Liver (tissue), 9 donors: ENCODE data around the gene PRKN. TPM values are rescaled to one million over a fixed set of nuclear protein-coding genes. Genes with fewer than 3 reads are reported as not detected.

Source experiments
- DNase-seq: peaks from one replicate; pipeline ENCODE4 v3.0.0-alpha.2; 2017; ENCODE audit warnings: low spot score
- H3K27ac ChIP-seq, 2 donors: one replicate each; pipeline ENCODE4 v1.7.0; 2013; ENCODE audit warnings: inconsistent platforms in 2 of 2, low read length in 2 of 2, control low read depth in 1 of 2, low read depth in 1 of 2, mild to moderate bottlenecking in 1 of 2
- H3K27me3 ChIP-seq, 4 donors: one replicate each; pipeline versions ENCODE4 v1.6.1 to v1.7.0; 2013; ENCODE audit warnings: low read length in 3 of 4, inconsistent platforms in 1 of 4, mild to moderate bottlenecking in 1 of 4, moderate library complexity in 1 of 4; ENCODE audit not compliant: control insufficient read depth in 4 of 4, insufficient read depth in 4 of 4
- H3K36me3 ChIP-seq, 4 donors: one replicate each; pipeline versions ENCODE4 v1.6.1 to v1.7.0; 2013; ENCODE audit warnings: low read length in 3 of 4, mild to moderate bottlenecking in 3 of 4, low read depth in 1 of 4, moderate library complexity in 1 of 4; ENCODE audit not compliant: control insufficient read depth in 4 of 4, insufficient read depth in 3 of 4
- H3K4me1 ChIP-seq, 4 donors: one replicate each; pipeline versions ENCODE4 v1.6.1 to v1.7.0; 2013; ENCODE audit warnings: low read length in 3 of 4, mild to moderate bottlenecking in 3 of 4, moderate library complexity in 1 of 4; ENCODE audit not compliant: control insufficient read depth in 4 of 4, insufficient read depth in 4 of 4
- H3K4me3 ChIP-seq, 3 donors: one replicate each; pipeline versions ENCODE4 v1.6.1 to v1.7.0; 2013; ENCODE audit warnings: low read length in 3 of 3, control low read depth in 1 of 3, low read depth in 1 of 3, mild to moderate bottlenecking in 1 of 3
- H3K9ac ChIP-seq, 2 donors: one replicate each; pipeline ENCODE4 v1.7.0; 2013; ENCODE audit warnings: low read length in 2 of 2, mild to moderate bottlenecking in 2 of 2, moderate library complexity in 2 of 2, control low read depth in 1 of 2, low read depth in 1 of 2
- H3K9me3 ChIP-seq, 4 donors: one replicate each; pipeline versions ENCODE4 v1.6.1 to v1.7.0; 2013; ENCODE audit warnings: low read length in 3 of 4; ENCODE audit not compliant: control insufficient read depth in 4 of 4
- EGR1 ChIP-seq, 2 donors: IDR thresholded peaks; 2 replicates each; pipeline ENCODE4 v1.6.1; 2016 to 2018; ENCODE audit warnings: antibody characterized with exemption in 2 of 2, low read depth in 2 of 2
- FOXA1 ChIP-seq: IDR thresholded peaks from 2 replicates; pipeline ENCODE4 v1.6.1; 2016; ENCODE audit warnings: antibody characterized with exemption
- FOXA2 ChIP-seq: IDR thresholded peaks from 2 replicates; pipeline ENCODE4 v1.6.1; 2016; ENCODE audit warnings: antibody characterized with exemption
- GABPA ChIP-seq, 2 donors: IDR thresholded peaks in 1 of 2; conservative IDR thresholded peaks in 1 of 2; 2 replicates each; pipeline ENCODE4 v1.6.1; 2016; ENCODE audit warnings: antibody characterized with exemption in 2 of 2, mild to moderate bottlenecking in 1 of 2, moderate library complexity in 1 of 2
- HNF4A ChIP-seq, 2 donors: conservative IDR thresholded peaks; 2 replicates each; pipeline ENCODE4 v1.6.1; 2016; ENCODE audit warnings: antibody characterized with exemption in 2 of 2, mild to moderate bottlenecking in 2 of 2
- HNF4G ChIP-seq: IDR thresholded peaks from 2 replicates; pipeline ENCODE4 v1.6.1; 2016; ENCODE audit warnings: antibody characterized with exemption
- JUND ChIP-seq, 2 donors: IDR thresholded peaks; 2 replicates each; pipeline ENCODE4 v1.6.1; 2016; ENCODE audit warnings: antibody characterized with exemption in 2 of 2
- NR2F2 ChIP-seq: IDR thresholded peaks from 2 replicates; pipeline ENCODE4 v1.6.1; 2016; ENCODE audit warnings: antibody characterized with exemption
- RAD21 ChIP-seq, 2 donors: IDR thresholded peaks; 2 replicates each; pipeline ENCODE4 v1.6.1; 2016; ENCODE audit warnings: antibody characterized with exemption in 2 of 2, mild to moderate bottlenecking in 2 of 2
- RXRA ChIP-seq, 2 donors: IDR thresholded peaks; 2 replicates each; pipeline ENCODE4 v1.6.1; 2017 to 2018; ENCODE audit warnings: antibody characterized with exemption in 2 of 2, mild to moderate bottlenecking in 1 of 2
- SP1 ChIP-seq: IDR thresholded peaks from 2 replicates; pipeline ENCODE4 v1.6.1; 2018; ENCODE audit warnings: antibody characterized with exemption, mild to moderate bottlenecking
- YY1 ChIP-seq: IDR thresholded peaks from 2 replicates; pipeline ENCODE4 v1.6.1; 2016; ENCODE audit warnings: antibody characterized with exemption, mild to moderate bottlenecking
- WGBS: extraction: QIAGEN DNeasy Blood & Tissue Kit; methylation state at CpG from one replicate; pipeline ENCODE4 v1.1.7; 2013; 5-methylcytosine and 5-hydroxymethylcytosine counted together
- polyA plus RNA-seq, 2 donors: library from polyadenylated mRNA; stranded (reverse) in 1 of 2; unstranded in 1 of 2; fragments of 200-250 nt in 1 of 2; fragments of >200 nt in 1 of 2; fragmentation: Nextera tagmentation in 1 of 2; extraction: Ambion mirVana in 1 of 2; gene quantifications; one replicate each; pipeline versions ENCODE4 v1.2.1 to v1.2.3, GENCODE V29; 2013 to 2015
- total RNA-seq, 2 donors: library from RNA; depleted of rRNA; stranded (reverse); fragments of >200 nt; gene quantifications; one replicate each; pipeline ENCODE4 v1.2.3, GENCODE V29; 2014
- TF ChIP-seq, protein P1 (sequence below): IDR thresholded peaks from 2 replicates; pipeline ENCODE4 v1.6.1; 2016; ENCODE audit warnings: antibody characterized with exemption, mild to moderate bottlenecking
- TF ChIP-seq, protein P2 (sequence below): IDR thresholded peaks from 2 replicates; pipeline ENCODE4 v1.6.1; 2016; ENCODE audit warnings: antibody characterized with exemption
- TF ChIP-seq, protein P3 (sequence below): IDR thresholded peaks from 2 replicates; pipeline ENCODE4 v1.6.1; 2016; ENCODE audit warnings: antibody characterized with exemption
- TF ChIP-seq, protein P4 (sequence below): fragments of 150-350 bp; IDR thresholded peaks from 2 replicates; pipeline ENCODE4 v1.5.1; 2017; ENCODE audit warnings: improper control_type of control experiment, low read depth, low read length; ENCODE audit not compliant: missing input control
- TF ChIP-seq, protein P5 (sequence below): IDR thresholded peaks from 2 replicates; pipeline ENCODE4 v1.6.1; 2016; ENCODE audit warnings: antibody characterized with exemption
- donor health status: healthy.
- donor health status: healthy.
- donor health status: healthy.
- donor health status: healthy.
- donor health status: healthy.

PRKN gene
- total and polyA plus RNA-seq, 4 donors = 0.47 to 4.1 (median 3.2) TPM

DNA sequence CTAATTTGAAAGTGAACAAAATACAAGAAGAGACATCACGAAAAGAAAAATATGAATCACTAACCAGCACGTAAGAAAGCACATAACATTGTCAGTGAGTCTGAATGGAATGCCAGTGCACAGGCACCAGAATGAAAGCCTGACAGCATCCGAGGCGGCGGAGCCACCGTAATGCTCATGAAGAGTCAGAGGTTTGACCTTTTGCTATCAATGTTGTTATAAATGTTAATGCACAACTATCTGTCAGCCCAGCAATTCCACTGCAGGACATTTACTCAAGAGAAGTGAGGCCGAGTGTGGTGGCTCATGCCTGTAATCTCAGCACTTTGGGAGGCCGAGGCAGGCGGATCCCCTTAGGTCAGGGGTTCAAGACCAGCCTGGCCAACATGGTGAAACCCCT, 562.1 kb downstream of the PRKN start:
- DNase-seq = no peak
- Histone ChIP-seq H3K4me1 (no peaks in the 10 kb centered on the region), H3K27ac (no peak overlapping the region), H3K36me3 (no peaks in the 10 kb centered on the region), H3K4me3 (no peak overlapping the region), H3K9ac (no peak overlapping the region), H3K9me3 (no peaks in the 10 kb centered on the region), H3K27me3 (no peaks in the 10 kb centered on the region)
- WGBS = 90% methylated on average over 9 of the region's 9 CpGs
- TF ChIP-seq GABPA (IDR thresholded peaks at IDR 0.05 in 1 of 2, conservative IDR thresholded peaks at IDR 0.05 in 1 of 2) (no peak), EGR1 (IDR thresholded peaks at IDR 0.05; ENCODE audit: low read depth in 2 of 2) (no peak), JUND (IDR thresholded peaks at IDR 0.05) (no peak)
- TF ChIP-seq, protein P1, sequence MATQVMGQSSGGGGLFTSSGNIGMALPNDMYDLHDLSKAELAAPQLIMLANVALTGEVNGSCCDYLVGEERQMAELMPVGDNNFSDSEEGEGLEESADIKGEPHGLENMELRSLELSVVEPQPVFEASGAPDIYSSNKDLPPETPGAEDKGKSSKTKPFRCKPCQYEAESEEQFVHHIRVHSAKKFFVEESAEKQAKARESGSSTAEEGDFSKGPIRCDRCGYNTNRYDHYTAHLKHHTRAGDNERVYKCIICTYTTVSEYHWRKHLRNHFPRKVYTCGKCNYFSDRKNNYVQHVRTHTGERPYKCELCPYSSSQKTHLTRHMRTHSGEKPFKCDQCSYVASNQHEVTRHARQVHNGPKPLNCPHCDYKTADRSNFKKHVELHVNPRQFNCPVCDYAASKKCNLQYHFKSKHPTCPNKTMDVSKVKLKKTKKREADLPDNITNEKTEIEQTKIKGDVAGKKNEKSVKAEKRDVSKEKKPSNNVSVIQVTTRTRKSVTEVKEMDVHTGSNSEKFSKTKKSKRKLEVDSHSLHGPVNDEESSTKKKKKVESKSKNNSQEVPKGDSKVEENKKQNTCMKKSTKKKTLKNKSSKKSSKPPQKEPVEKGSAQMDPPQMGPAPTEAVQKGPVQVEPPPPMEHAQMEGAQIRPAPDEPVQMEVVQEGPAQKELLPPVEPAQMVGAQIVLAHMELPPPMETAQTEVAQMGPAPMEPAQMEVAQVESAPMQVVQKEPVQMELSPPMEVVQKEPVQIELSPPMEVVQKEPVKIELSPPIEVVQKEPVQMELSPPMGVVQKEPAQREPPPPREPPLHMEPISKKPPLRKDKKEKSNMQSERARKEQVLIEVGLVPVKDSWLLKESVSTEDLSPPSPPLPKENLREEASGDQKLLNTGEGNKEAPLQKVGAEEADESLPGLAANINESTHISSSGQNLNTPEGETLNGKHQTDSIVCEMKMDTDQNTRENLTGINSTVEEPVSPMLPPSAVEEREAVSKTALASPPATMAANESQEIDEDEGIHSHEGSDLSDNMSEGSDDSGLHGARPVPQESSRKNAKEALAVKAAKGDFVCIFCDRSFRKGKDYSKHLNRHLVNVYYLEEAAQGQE = no peak

DNA sequence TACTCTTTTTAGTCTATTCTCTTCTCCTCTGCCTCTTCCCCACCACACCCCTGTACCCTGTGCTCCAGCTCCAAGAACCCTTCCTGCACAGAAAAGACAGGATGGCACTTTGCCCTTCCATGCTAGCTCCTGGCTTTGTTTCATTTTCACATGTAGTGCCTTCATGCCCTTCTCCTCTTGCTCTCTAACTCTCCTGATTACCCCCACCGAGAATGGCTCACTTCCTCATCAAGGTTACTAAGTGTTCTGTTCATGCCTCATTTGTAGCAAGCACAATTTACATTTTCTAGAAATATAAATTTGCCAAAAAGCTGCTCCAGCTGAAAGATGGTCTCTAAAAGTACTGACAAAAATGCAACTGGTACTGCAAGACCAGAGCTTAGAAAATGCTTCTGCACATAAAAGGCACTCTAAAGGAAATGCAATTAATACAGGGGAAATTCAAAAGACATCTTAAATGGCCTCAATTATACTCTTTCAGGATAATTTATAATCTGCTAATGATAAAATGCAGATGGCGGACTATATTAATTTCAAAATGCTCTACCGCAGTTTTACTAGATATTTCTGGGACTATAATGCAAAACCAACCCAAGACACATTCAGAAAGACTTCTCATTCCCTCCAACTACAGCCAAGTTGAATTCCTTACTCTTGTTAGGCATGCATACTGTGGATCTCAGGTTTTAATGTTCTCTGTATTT, 570.2 kb downstream of the PRKN start:
- no peak for DNase-seq
- Histone ChIP-seq H3K4me3 (no peak overlapping the region), H3K9me3 (no peaks in the 10 kb centered on the region), H3K9ac (no peak overlapping the region), H3K27me3 (no peaks in the 10 kb centered on the region), H3K36me3 (no peaks in the 10 kb centered on the region), H3K27ac (no peak overlapping the region), H3K4me1 (no peaks in the 10 kb centered on the region)
- WGBS = 49% methylated on average over 3 of the region's 3 CpGs
- TF ChIP-seq HNF4A (conservative IDR thresholded peaks at IDR 0.05) = no peak
- TF ChIP-seq, protein P2, sequence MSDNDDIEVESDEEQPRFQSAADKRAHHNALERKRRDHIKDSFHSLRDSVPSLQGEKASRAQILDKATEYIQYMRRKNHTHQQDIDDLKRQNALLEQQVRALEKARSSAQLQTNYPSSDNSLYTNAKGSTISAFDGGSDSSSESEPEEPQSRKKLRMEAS = no peak
- no peak for TF ChIP-seq RAD21 (IDR thresholded peaks at IDR 0.05)
- no peak for TF ChIP-seq SP1
- no peak for TF ChIP-seq RXRA (IDR thresholded peaks at IDR 0.05)
- TF ChIP-seq, protein P3, sequence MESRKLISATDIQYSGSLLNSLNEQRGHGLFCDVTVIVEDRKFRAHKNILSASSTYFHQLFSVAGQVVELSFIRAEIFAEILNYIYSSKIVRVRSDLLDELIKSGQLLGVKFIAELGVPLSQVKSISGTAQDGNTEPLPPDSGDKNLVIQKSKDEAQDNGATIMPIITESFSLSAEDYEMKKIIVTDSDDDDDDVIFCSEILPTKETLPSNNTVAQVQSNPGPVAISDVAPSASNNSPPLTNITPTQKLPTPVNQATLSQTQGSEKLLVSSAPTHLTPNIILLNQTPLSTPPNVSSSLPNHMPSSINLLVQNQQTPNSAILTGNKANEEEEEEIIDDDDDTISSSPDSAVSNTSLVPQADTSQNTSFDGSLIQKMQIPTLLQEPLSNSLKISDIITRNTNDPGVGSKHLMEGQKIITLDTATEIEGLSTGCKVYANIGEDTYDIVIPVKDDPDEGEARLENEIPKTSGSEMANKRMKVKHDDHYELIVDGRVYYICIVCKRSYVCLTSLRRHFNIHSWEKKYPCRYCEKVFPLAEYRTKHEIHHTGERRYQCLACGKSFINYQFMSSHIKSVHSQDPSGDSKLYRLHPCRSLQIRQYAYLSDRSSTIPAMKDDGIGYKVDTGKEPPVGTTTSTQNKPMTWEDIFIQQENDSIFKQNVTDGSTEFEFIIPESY = no peak
- TF ChIP-seq FOXA2 = no peak
- TF ChIP-seq EGR1 (IDR thresholded peaks at IDR 0.05; ENCODE audit: low read depth in 2 of 2) = no peak
- TF ChIP-seq, protein P1 = no peak
- no peak for TF ChIP-seq GABPA (IDR thresholded peaks at IDR 0.05 in 1 of 2, conservative IDR thresholded peaks at IDR 0.05 in 1 of 2)
- no peak for TF ChIP-seq HNF4G
- no peak for TF ChIP-seq FOXA1
- no peak for TF ChIP-seq YY1
- TF ChIP-seq, protein P4, sequence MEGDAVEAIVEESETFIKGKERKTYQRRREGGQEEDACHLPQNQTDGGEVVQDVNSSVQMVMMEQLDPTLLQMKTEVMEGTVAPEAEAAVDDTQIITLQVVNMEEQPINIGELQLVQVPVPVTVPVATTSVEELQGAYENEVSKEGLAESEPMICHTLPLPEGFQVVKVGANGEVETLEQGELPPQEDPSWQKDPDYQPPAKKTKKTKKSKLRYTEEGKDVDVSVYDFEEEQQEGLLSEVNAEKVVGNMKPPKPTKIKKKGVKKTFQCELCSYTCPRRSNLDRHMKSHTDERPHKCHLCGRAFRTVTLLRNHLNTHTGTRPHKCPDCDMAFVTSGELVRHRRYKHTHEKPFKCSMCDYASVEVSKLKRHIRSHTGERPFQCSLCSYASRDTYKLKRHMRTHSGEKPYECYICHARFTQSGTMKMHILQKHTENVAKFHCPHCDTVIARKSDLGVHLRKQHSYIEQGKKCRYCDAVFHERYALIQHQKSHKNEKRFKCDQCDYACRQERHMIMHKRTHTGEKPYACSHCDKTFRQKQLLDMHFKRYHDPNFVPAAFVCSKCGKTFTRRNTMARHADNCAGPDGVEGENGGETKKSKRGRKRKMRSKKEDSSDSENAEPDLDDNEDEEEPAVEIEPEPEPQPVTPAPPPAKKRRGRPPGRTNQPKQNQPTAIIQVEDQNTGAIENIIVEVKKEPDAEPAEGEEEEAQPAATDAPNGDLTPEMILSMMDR = no peak
- TF ChIP-seq, protein P5, sequence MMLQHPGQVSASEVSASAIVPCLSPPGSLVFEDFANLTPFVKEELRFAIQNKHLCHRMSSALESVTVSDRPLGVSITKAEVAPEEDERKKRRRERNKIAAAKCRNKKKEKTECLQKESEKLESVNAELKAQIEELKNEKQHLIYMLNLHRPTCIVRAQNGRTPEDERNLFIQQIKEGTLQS = no peak
- TF ChIP-seq NR2F2 = no peak
